MM.1S (cell line): ENCODE measurements around the gene STARD8.

Experiments
- DNase-seq: peaks from one replicate; pipeline ENCODE4 v3.0.0-alpha.2; 2015
- H2AFZ ChIP-seq: fragments of 300-600 bp; sonication (generic); 2 replicates; pipeline ENCODE4 v1.6.0; 2016; ENCODE audit warnings: antibody characterized with exemption, low read length
- H3F3A ChIP-seq: fragments of 300-600 bp; sonication (generic); 2 replicates; pipeline ENCODE4 v1.6.1; 2016; ENCODE audit warnings: mild to moderate bottlenecking, antibody characterized with exemption, low read length, moderate library complexity, mixed read lengths; ENCODE audit not compliant: insufficient read depth
- H3K27ac ChIP-seq: fragments of 300-600 bp; sonication (generic); 2 replicates; pipeline ENCODE4 v1.5.1; 2016; ENCODE audit warnings: mild to moderate bottlenecking, low read length
- H3K27me3 ChIP-seq: fragments of 300-600 bp; sonication (generic); replicated peaks from 2 replicates; pipeline ENCODE4 v1.6.0; 2016; ENCODE audit warnings: low read length; ENCODE audit not compliant: insufficient read depth
- H3K36me3 ChIP-seq: fragments of 300-600 bp; sonication (generic); replicated peaks from 2 replicates; pipeline ENCODE4 v1.6.1; 2016; ENCODE audit warnings: mild to moderate bottlenecking, low read length, mixed read lengths; ENCODE audit not compliant: insufficient read depth
- H3K4me1 ChIP-seq: fragments of 300-600 bp; sonication (generic); 2 replicates; pipeline ENCODE4 v1.6.1; 2016; ENCODE audit warnings: low read length, mixed read lengths
- H3K4me2 ChIP-seq: fragments of 300-600 bp; sonication (generic); 2 replicates; pipeline ENCODE4 v1.6.0; 2016; ENCODE audit warnings: low read depth, low read length
- H3K4me3 ChIP-seq: fragments of 300-600 bp; sonication (generic); 2 replicates; pipeline ENCODE4 v1.5.1; 2016; ENCODE audit warnings: low read length, mixed read lengths
- H3K79me2 ChIP-seq: fragments of 300-600 bp; sonication (generic); 2 replicates; pipeline ENCODE4 v1.6.1; 2016; ENCODE audit warnings: mixed run types, low read length, mixed read lengths
- H3K9ac ChIP-seq: fragments of 300-600 bp; sonication (generic); 2 replicates; pipeline ENCODE4 v1.6.1; 2016; ENCODE audit warnings: low read length, mixed read lengths
- H3K9me2 ChIP-seq: fragments of 300-600 bp; sonication (generic); replicated peaks from 2 replicates; pipeline ENCODE4 v1.6.1; 2016; ENCODE audit warnings: mild to moderate bottlenecking, low read length, mixed read lengths; ENCODE audit not compliant: insufficient read depth
- H3K9me3 ChIP-seq: fragments of 300-600 bp; sonication (generic); replicated peaks from 2 replicates; pipeline ENCODE4 v1.6.1; 2016; ENCODE audit warnings: mild to moderate bottlenecking, low read length, mixed read lengths; ENCODE audit not compliant: insufficient read depth
- H4K20me1 ChIP-seq: fragments of 300-600 bp; sonication (generic); 2 replicates; pipeline ENCODE4 v1.6.1; 2016; ENCODE audit warnings: mild to moderate bottlenecking, low read length, moderate library complexity, mixed read lengths; ENCODE audit not compliant: insufficient read depth
- EZH2 ChIP-seq: fragments of 300-600 bp; sonication (generic); optimal IDR thresholded peaks from 2 replicates; pipeline ENCODE3; 2017; ENCODE audit warnings: low read depth, mild to moderate bottlenecking, antibody characterized with exemption, low read length, mixed read lengths
- EZH2phosphoT487 ChIP-seq: fragments of 300-600 bp; sonication (generic); IDR thresholded peaks from 2 replicates; pipeline ENCODE4 v1.6.1; 2018; ENCODE audit warnings: antibody characterized with exemption, low read length
- TF ChIP-seq, protein P1 (sequence below): fragments of 300-600 bp; sonication (generic); IDR thresholded peaks from 2 replicates; pipeline ENCODE4 v1.5.1; 2016; ENCODE audit warnings: antibody characterized with exemption, low read length, mixed read lengths

The STARD8 gene

DNA sequence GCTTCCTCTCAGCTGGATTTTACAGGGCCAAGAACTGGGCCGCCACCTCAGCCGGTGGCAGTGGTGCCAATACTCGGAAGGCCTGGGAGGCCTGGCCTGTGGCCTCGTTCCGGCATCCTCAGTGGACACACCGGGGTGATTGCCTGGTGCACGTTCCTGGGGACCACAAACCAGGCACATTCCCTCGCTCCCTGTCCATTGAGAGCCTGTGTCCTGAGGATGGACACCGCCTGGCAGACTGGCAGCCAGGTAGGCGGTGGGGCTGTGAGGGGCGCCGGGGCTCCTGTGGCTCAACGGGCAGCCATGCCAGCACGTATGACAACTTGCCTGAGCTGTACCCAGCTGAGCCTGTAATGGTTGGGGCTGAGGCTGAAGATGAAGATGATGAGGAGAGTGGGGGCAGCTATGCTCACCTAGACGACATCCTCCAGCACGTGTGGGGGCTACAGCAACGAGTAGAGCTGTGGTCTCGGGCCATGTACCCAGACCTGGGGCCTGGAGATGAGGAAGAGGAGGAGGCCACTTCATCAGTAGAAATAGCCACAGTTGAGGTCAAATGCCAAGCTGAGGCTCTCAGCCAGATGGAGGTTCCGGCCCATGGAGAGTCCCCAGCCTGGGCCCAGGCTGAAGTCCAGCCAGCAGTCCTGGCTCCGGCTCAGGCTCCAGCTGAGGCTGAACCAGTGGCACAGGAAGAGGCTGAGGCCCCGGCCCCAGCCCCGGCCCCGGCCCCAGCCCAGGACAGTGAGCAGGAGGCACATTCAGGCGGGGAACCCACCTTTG is 70.4 kb downstream of the STARD8 start:
- Histone ChIP-seq H3K9me2 (no peaks in the 10 kb centered on the region), H3K4me2 (no peak overlapping the region), H3K9me3 (no peaks in the 10 kb centered on the region), H3K27ac (no peak overlapping the region), H2AFZ (no peak overlapping the region), H3K27me3 (no peaks in the 10 kb centered on the region), H3K79me2 (no peaks in the 10 kb centered on the region), H3K4me3 (no peak overlapping the region), H3K4me1 (no peaks in the 10 kb centered on the region), H4K20me1 (no peaks in the 10 kb centered on the region), H3K9ac (no peak overlapping the region), H3F3A (no peaks in the 10 kb centered on the region), H3K36me3 (no peaks in the 10 kb centered on the region)
- no peak for TF ChIP-seq EZH2
- no peak for TF ChIP-seq EZH2phosphoT487
- TF ChIP-seq, protein P1, sequence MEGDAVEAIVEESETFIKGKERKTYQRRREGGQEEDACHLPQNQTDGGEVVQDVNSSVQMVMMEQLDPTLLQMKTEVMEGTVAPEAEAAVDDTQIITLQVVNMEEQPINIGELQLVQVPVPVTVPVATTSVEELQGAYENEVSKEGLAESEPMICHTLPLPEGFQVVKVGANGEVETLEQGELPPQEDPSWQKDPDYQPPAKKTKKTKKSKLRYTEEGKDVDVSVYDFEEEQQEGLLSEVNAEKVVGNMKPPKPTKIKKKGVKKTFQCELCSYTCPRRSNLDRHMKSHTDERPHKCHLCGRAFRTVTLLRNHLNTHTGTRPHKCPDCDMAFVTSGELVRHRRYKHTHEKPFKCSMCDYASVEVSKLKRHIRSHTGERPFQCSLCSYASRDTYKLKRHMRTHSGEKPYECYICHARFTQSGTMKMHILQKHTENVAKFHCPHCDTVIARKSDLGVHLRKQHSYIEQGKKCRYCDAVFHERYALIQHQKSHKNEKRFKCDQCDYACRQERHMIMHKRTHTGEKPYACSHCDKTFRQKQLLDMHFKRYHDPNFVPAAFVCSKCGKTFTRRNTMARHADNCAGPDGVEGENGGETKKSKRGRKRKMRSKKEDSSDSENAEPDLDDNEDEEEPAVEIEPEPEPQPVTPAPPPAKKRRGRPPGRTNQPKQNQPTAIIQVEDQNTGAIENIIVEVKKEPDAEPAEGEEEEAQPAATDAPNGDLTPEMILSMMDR: no peak
- DNase-seq: no peak

DNA sequence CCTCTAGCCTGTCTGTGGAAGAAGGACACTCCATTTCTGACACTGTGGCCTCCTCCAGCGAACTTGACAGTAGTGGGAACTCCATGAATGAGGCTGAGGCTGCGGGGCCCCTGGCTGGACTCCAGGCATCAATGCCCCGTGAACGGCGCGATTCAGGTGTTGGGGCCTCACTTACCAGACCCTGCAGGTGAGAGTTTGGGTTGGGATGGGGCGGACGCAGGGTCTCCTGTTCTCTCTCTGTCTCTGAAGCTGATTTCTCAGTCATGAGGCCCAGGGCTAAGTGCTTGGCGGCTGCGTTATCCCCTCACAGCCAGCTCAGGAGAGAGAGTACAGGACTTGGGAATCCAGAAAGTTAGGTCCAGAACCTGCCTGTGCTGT is 71.0 kb downstream of the STARD8 start:
- Histone ChIP-seq H3K79me2 (no peaks in the 10 kb centered on the region), H3K4me3 (no peak overlapping the region), H3K9me2 (no peaks in the 10 kb centered on the region), H3K9me3 (no peaks in the 10 kb centered on the region), H2AFZ (no peak overlapping the region), H4K20me1 (no peaks in the 10 kb centered on the region), H3K36me3 (no peaks in the 10 kb centered on the region), H3K9ac (no peak overlapping the region), H3K27me3 (no peaks in the 10 kb centered on the region), H3K4me1 (no peaks in the 10 kb centered on the region), H3K27ac (no peak overlapping the region), H3K4me2 (no peak overlapping the region), H3F3A (no peaks in the 10 kb centered on the region)
- TF ChIP-seq, protein P1: no peak
- TF ChIP-seq EZH2phosphoT487 (no peak), EZH2 (no peak)
- DNase-seq: no peak

DNA sequence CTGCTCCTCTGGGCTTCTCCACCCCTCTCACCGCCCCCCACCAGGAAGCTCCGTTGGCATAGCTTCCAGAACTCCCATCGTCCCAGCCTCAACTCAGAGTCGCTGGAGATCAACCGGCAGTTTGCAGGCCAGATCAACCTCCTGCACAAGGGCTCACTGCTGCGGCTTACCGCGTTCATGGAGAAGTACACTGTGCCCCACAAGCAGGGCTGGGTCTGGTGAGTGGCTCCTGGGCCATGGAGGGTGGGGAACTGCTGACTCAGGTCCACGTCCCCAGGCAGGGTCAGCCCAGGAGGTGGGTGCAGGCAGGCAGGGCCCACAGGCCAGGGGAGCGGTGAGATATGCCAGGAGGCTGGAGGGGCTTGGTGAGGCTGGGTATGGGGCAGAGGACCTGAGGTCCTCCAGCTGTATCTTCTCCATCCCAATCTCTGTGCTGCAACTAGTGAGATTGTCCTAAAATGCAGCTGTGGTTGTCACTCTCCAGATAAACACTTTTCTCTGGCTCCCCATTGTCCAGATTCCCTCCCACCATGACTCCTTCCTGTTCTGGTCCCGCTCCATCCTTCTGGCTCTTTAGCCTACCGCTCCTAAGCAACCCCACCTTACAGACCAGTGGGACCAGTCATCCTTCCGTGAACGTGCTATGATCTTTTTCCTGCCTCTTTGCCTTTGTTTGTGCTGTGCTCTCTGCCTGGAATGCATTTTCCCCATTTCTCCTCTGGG is 71.9 kb downstream of the STARD8 start:
- H3K4me2 ChIP-seq: no peak overlapping the region
- no peak overlapping the region for H2AFZ ChIP-seq
- no peaks in the 10 kb centered on the region for H3K9me3 ChIP-seq
- no peaks in the 10 kb centered on the region for H3K27me3 ChIP-seq
- H3F3A ChIP-seq: no peaks in the 10 kb centered on the region
- no peaks in the 10 kb centered on the region for H3K4me1 ChIP-seq
- no peaks in the 10 kb centered on the region for H3K36me3 ChIP-seq
- H3K4me3 ChIP-seq: no peak overlapping the region
- TF ChIP-seq EZH2phosphoT487 (no peak), EZH2 (no peak)
- TF ChIP-seq, protein P1: no peak
- H4K20me1 ChIP-seq: no peaks in the 10 kb centered on the region
- H3K9ac ChIP-seq: no peak overlapping the region
- DNase-seq: no peak
- H3K9me2 ChIP-seq: no peaks in the 10 kb centered on the region
- H3K79me2 ChIP-seq: no peaks in the 10 kb centered on the region
- no peak overlapping the region for H3K27ac ChIP-seq
